ENCODE data around the gene RASGRF1. TPM values are rescaled to one million over a fixed set of nuclear protein-coding genes. Genes with fewer than 3 reads are reported as not detected.

RASGRF1 gene
- polyA plus RNA-seq, 3 donors: 0.11 TPM; not detected in 2

- TF ChIP-seq CTCF (IDR thresholded peaks at IDR 0.05): no peak
- Mint-ChIP-seq H3K4me3 (no peak overlapping the region), H3K36me3 (no peaks in the 10 kb centered on the region), H3K9me3 (no peaks in the 10 kb centered on the region), H3K4me1 (no peaks in the 10 kb centered on the region), H3K27me3 (ENCODE audit: low read depth in 3 of 3) (peaks cover 0 to 1% (median 0%) of the 10 kb centered on the region in 3 donors), H3K27ac (no peak overlapping the region)
- no peak overlapping the region for H3K4me2 ChIP-seq (replicated peaks; ENCODE audit: extremely low read depth, low read length, poor library complexity, severe bottlenecking)
- H3K9me3 ChIP-seq (replicated peaks in 1 of 2; ENCODE audit: control insufficient read depth in 1 of 2, insufficient read depth in 1 of 2, low read length in 2 of 2): no peaks in the 10 kb centered on the region
- no peaks in the 10 kb centered on the region for H3K36me3 ChIP-seq (replicated peaks in 1 of 2; ENCODE audit: control insufficient read depth in 1 of 2, insufficient read depth in 2 of 2, low read length in 2 of 2)
- WGBS (ENCODE audit: insufficient coverage): 100% methylated on average over 4 of the region's 5 CpGs
- H3K27me3 ChIP-seq (ENCODE audit: control insufficient read depth in 2 of 2, insufficient read depth in 2 of 2, low read length in 2 of 2): no peaks in the 10 kb centered on the region
- H3K27ac ChIP-seq (ENCODE audit: low read depth in 1 of 2, low read length in 2 of 2): no peak overlapping the region
- no peak overlapping the region for H3K4me3 ChIP-seq (replicated peaks in 1 of 3; ENCODE audit: low read depth in 2 of 3, low read length in 3 of 3)
- DNase-seq: no peak
- intact Hi-C loops (cut with micrococcal nuclease): no loop called here
- no peaks in the 10 kb centered on the region for H4K20me1 ChIP-seq (ENCODE audit: insufficient read depth, low read length)
- no peaks in the 10 kb centered on the region for H3K79me2 ChIP-seq (ENCODE audit: insufficient read depth, low read length)
- no peak overlapping the region for H3K9ac ChIP-seq (ENCODE audit: insufficient read depth, low read length, poor library complexity, severe bottlenecking)
- no peak overlapping the region for H2AFZ ChIP-seq (ENCODE audit: insufficient read depth, low read depth, low read length, poor library complexity, severe bottlenecking)
- H3K4me1 ChIP-seq (ENCODE audit: control insufficient read depth in 1 of 2, insufficient read depth in 2 of 2, low read length in 2 of 2): no peaks in the 10 kb centered on the region
These were observed 121.9 kb downstream of the RASGRF1 start for GRCh38 chr15:78968539-78969271.

GRCh38 chr15:78968114-78968513 is 122.5 kb downstream of the RASGRF1 start:
- Histone ChIP-seq H3K27ac (ENCODE audit: low read depth in 1 of 2, low read length in 2 of 2) (no peak overlapping the region), H4K20me1 (ENCODE audit: insufficient read depth, low read length) (no peaks in the 10 kb centered on the region), H3K9ac (ENCODE audit: insufficient read depth, low read length, poor library complexity, severe bottlenecking) (no peak overlapping the region), H3K79me2 (ENCODE audit: insufficient read depth, low read length) (no peaks in the 10 kb centered on the region), H3K4me2 (replicated peaks; ENCODE audit: extremely low read depth, low read length, poor library complexity, severe bottlenecking) (no peak overlapping the region), H3K9me3 (replicated peaks in 1 of 2; ENCODE audit: control insufficient read depth in 1 of 2, insufficient read depth in 1 of 2, low read length in 2 of 2) (no peaks in the 10 kb centered on the region), H2AFZ (ENCODE audit: insufficient read depth, low read depth, low read length, poor library complexity, severe bottlenecking) (no peak overlapping the region), H3K36me3 (replicated peaks in 1 of 2; ENCODE audit: control insufficient read depth in 1 of 2, insufficient read depth in 2 of 2, low read length in 2 of 2) (no peaks in the 10 kb centered on the region), H3K27me3 (ENCODE audit: control insufficient read depth in 2 of 2, insufficient read depth in 2 of 2, low read length in 2 of 2) (no peaks in the 10 kb centered on the region), H3K4me1 (ENCODE audit: control insufficient read depth in 1 of 2, insufficient read depth in 2 of 2, low read length in 2 of 2) (no peaks in the 10 kb centered on the region), H3K4me3 (replicated peaks in 1 of 3; ENCODE audit: low read depth in 2 of 3, low read length in 3 of 3) (no peak overlapping the region)
- H3K27ac Mint-ChIP-seq: no peak overlapping the region
- no peaks in the 10 kb centered on the region for H3K4me1 Mint-ChIP-seq
- peaks cover 0 to 2% (median 0%) of the 10 kb centered on the region in 3 donors for H3K27me3 Mint-ChIP-seq (ENCODE audit: low read depth in 3 of 3)
- H3K4me3 Mint-ChIP-seq: no peak overlapping the region
- TF ChIP-seq CTCF (IDR thresholded peaks at IDR 0.05): no peak
- intact Hi-C loops (cut with micrococcal nuclease): no loop called here
- no peak for DNase-seq
- H3K9me3 Mint-ChIP-seq: no peaks in the 10 kb centered on the region
- no peaks in the 10 kb centered on the region for H3K36me3 Mint-ChIP-seq
- WGBS (ENCODE audit: insufficient coverage): no CpG with 5 or more reads among the region's 2 CpGs
